HAP-1 (cell line): ENCODE data around the gene LHFPL3.
A peak's percentile ranks its signal among the peaks of the same experiment; 100 is the strongest.

ENCODE experiments used
- DNase-seq, 2 experiments: peaks; one replicate each; pipeline ENCODE4 v3.0.0-alpha.2; 2016 to 2020; ENCODE audit warnings: low spot score in 2 of 2
- H3K27me3 ChIP-seq: fragments of 250-450 bp; sonication (Bioruptor Pico); 2 replicates; pipeline ENCODE4 v1.5.1; 2020; ENCODE audit warnings: low read depth, mild to moderate bottlenecking, moderate library complexity
- H3K36me3 ChIP-seq: fragments of 250-450 bp; sonication (Bioruptor Pico); replicated peaks from 2 replicates; pipeline ENCODE4 v1.5.1; 2020; ENCODE audit warnings: mild to moderate bottlenecking
- H3K4me1 ChIP-seq: fragments of 250-450 bp; sonication (Bioruptor Pico); 2 replicates; pipeline ENCODE4 v1.5.1; 2020; ENCODE audit warnings: mild to moderate bottlenecking
- H3K4me3 ChIP-seq: fragments of 250-450 bp; sonication (Bioruptor Pico); 2 replicates; pipeline ENCODE4 v1.5.1; 2020; ENCODE audit warnings: mild to moderate bottlenecking, moderate library complexity
- H3K9me3 ChIP-seq: fragments of 250-450 bp; sonication (Bioruptor Pico); 2 replicates; pipeline ENCODE4 v1.5.1; 2020; ENCODE audit warnings: mild to moderate bottlenecking, moderate library complexity
- in situ Hi-C: fragments of 300-500 bp; cut with MboI; formaldehyde crosslinking; loops from 3 replicates; pipeline ENCODE4 v1.14.3; 2020; ENCODE audit warnings: low sequenced_read_pairs, inconsistent platforms, mixed read lengths

The LHFPL3 gene

DNA sequence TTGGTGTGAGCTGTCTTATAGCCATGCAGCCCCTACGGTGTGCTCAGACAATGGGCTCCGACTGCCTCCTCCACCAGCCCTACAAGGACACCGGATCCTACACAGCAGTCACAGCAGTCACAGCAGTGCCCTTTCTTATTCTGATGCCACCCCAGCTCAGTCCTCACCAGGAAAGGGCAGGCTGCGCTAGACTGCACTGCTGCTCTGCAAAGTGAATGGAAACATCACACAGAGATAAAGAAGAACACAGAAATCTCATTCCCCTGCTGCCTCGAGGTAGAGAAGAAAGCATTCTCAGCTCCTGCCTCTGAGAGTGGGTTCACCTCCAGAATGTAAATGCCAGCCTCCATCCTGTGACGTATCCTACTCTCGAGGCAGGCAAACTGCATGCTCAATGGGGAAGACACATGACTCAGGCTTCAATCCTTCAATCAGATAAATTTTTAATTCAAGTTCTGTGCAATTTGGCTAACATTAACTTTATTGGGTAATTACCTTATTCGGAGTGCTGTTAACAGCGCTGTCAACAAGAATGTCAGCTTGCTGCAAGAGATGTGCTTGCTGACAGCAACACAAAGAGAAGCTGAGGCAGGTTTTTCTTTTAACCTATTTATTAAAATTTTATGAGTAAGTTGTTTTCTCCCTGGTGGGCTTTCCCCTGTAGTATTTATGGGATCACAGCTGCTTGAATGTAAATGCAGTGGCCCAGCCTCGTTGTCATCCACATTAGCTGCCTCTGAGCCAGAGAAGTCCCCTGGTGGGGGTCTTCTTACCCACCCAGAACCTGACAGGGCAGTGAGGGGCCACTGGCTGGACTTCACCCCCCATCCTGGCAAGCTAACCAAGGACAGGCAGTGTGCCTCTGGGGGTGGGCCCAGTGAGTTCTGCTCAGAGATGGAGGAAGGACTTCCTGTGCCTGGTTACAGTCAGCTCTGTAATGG, 444.3 kb downstream of the LHFPL3 start:
- no peaks in the 10 kb centered on the region for H3K36me3 ChIP-seq
- H3K4me1 ChIP-seq: no peaks in the 10 kb centered on the region
- no peaks in the 10 kb centered on the region for H3K27me3 ChIP-seq
- DNase-seq: no peak
- no peaks in the 10 kb centered on the region for H3K9me3 ChIP-seq
- in situ Hi-C loops: no loop called here
- no peak overlapping the region for H3K4me3 ChIP-seq

DNA sequence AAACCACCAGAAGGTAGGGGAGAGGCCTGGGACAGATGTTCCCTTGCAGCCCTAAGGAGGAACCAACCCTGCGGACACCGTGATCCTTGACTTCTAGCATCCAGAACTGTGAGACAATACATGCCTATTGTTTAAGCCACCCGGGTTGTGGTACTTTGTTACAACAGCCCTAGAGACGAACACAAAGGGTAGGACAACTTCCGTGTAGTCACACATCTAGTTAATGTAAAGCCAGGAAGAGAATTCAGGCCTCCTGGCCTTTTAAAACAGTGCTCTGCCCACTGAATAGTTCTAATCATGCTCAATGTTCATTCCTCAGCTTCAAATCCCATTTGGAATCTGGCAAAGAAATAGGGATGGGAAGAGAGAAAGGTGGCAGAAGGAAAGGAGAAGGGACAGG, 445.4 kb downstream of the LHFPL3 start:
- H3K36me3 ChIP-seq: no peaks in the 10 kb centered on the region
- in situ Hi-C loops: no loop called here
- H3K4me1 ChIP-seq: no peaks in the 10 kb centered on the region
- no peaks in the 10 kb centered on the region for H3K9me3 ChIP-seq
- DNase-seq: no peak
- no peaks in the 10 kb centered on the region for H3K27me3 ChIP-seq
- no peak overlapping the region for H3K4me3 ChIP-seq

DNA sequence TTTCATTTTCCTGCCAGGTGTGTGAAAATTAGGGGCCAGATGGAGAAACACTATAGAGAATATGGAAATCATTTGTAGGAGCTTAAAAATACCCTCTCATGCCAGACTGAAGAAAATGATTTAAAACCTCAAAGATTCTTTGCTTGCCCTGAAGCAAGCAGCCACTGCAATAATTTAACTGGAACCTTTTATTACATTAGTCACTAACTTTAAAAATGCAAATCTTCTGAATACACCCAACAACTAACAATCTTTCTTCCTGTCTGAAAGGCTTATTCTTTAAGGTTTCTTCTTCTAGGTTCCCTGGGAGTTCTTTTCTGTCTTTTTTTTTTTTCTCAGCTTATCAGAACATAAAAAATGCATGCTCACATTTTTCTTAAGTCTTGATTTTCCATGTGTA, 447.1 kb downstream of the LHFPL3 start:
- Histone ChIP-seq H3K36me3 (no peaks in the 10 kb centered on the region), H3K4me1 (no peaks in the 10 kb centered on the region), H3K27me3 (no peaks in the 10 kb centered on the region), H3K9me3 (no peaks in the 10 kb centered on the region), H3K4me3 (no peak overlapping the region)
- in situ Hi-C loops: no loop called here
- DNase-seq: no peak

DNA sequence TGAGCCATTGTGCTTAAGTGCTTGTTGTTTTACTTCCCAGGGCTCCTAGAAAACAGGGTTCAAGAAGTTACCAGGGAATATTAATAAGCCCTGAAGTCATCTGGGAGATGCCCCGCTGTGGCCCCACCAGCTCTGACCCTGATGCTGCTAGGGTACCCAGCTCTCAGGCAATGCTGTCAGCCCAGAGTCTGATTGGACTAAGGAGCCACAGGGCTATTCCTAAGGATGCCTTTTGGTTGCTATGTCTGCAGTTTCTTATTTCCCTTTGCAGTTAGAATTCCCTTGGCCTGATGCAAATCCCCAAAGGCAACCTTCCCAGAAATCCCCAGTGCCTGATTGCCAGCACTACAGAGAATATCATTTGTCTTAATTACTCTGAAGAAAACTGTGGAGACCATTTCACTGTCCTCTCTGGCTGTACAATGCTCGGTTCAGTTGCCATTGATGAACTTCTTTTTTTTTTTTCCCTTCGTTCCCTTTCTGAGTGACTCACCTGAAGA, 448.9 kb downstream of the LHFPL3 start:
- peaks cover 2% of the 10 kb centered on the region; the same call in 1 of the 2 replicates for H3K27me3 ChIP-seq
- in situ Hi-C loops: no loop called here
- H3K4me3 ChIP-seq: no peak overlapping the region
- H3K9me3 ChIP-seq: no peaks in the 10 kb centered on the region
- no peak for DNase-seq
- H3K36me3 ChIP-seq: no peaks in the 10 kb centered on the region
- H3K4me1 ChIP-seq: no peaks in the 10 kb centered on the region

DNA sequence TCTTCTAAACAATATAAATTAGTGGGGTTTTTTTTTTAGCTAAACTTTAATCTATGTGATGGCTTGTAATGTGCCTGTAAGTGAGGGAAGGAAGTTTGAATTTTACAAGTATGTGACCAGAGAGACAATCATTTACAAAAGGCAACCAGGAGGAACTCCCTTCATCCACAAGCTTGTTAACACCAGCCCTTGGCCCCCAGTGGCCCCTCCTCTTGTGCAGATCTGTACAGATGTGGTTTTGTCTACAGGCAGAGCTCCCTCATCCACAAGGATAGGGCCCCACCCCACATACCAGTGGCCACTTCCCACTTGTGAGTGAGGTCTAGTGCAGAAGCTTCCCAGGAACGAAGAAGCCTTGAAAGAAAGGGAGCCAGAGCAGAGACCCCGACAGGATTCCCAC, 451.5 kb downstream of the LHFPL3 start:
- Histone ChIP-seq H3K4me3 (no peak overlapping the region), H3K27me3 (peaks cover 4% of the 10 kb centered on the region; the same call in 1 of the 2 replicates), H3K4me1 (no peaks in the 10 kb centered on the region), H3K36me3 (no peaks in the 10 kb centered on the region), H3K9me3 (no peaks in the 10 kb centered on the region)
- in situ Hi-C loops: no loop called here
- no peak for DNase-seq

DNA sequence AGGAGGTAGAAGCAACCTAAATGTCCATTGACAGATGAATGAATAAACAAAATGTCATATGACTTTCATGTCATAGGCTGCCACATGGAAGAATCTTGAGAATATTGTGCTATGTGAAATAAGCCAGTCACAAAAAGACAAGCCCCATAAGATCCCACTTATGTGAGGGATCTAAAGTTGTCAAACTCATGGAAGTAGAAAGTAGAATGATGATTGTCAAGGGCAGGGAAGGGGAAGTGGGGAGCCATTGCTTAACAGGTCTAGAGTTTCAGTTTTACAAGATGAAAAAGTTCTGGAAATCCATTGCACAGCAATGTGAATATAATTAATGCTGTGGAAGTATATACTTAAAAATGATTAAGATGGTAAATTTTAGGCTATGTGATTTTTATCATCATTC, 456.3 kb downstream of the LHFPL3 start:
- H3K27me3 ChIP-seq: peaks cover 12% of the 10 kb centered on the region
- H3K9me3 ChIP-seq: no peaks in the 10 kb centered on the region
- no peaks in the 10 kb centered on the region for H3K4me1 ChIP-seq
- in situ Hi-C loops: no loop called here
- no peak for DNase-seq
- no peaks in the 10 kb centered on the region for H3K36me3 ChIP-seq
- no peak overlapping the region for H3K4me3 ChIP-seq

DNA sequence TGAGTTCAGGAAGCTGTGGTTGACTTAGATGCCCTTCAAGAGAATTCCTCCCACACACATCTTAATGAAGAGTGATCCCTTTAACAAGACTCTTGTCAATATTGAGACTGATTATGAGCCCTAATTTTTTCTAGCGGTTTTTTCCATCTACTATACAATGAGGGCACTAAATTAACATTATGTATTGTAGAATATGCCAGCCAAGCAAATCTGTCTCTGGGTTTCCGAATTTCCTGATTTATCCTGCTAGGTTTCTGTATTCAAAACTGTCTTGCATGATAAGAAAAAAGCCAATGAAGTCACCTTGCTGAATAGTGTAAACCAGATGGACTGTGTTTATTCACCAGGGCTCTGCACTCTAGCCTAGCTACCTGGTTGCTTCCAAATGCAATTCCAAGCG, 461.4 kb downstream of the LHFPL3 start:
- no peak for DNase-seq
- no peaks in the 10 kb centered on the region for H3K36me3 ChIP-seq
- no peaks in the 10 kb centered on the region for H3K4me1 ChIP-seq
- H3K4me3 ChIP-seq: no peak overlapping the region
- in situ Hi-C loops: no loop called here
- no peaks in the 10 kb centered on the region for H3K9me3 ChIP-seq
- peaks cover 17% of the 10 kb centered on the region; the same call in 1 of the 2 replicates for H3K27me3 ChIP-seq

DNA sequence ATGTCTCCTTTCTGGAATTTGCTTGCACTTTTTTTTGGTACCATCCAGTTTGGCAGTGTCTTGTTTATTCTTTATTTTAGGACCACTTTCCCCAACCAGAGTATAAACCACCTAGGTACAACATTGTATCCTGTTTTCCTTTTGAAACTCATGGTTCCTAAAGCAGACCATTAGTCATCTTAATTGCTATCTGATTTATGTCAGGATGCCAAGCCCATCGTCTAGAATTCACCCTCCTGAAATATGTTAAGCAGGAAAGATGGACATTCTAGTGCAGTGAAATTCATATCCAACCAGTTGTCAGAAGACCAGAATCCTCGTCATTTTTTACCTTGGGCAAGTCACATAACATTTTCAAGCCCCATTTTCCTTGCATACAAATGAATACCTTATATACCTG, 462.0 kb downstream of the LHFPL3 start:
- Histone ChIP-seq H3K27me3 (peaks cover 17% of the 10 kb centered on the region; the same call in 1 of the 2 replicates), H3K4me3 (no peak overlapping the region), H3K9me3 (no peaks in the 10 kb centered on the region), H3K36me3 (no peaks in the 10 kb centered on the region), H3K4me1 (no peaks in the 10 kb centered on the region)
- in situ Hi-C loops: no loop called here
- DNase-seq: no peak

DNA sequence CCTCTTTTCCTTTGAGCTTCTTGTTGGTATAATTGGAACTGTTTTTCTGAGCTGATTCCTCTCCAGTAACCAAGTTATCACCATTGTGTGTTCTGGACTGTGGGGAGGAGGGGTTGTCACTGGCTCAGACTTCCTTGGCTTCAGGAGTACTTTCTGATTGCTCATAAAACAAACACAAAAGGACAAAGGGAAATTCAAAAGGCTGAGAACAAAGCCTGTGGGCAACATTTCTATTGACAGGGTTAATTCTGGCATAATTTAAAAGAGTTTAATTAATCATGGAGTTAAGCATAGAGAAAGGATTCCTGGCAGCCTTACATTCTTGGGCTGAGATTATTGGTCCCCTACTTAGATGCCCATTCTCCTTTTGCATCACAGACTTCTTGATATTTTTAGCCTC, 462.7 kb downstream of the LHFPL3 start:
- peak; percentile 36 to 53 for DNase-seq
- in situ Hi-C loops: no loop called here
- no peaks in the 10 kb centered on the region for H3K9me3 ChIP-seq
- peaks cover 17% of the 10 kb centered on the region; the same call in 1 of the 2 replicates for H3K27me3 ChIP-seq
- no peaks in the 10 kb centered on the region for H3K36me3 ChIP-seq
- H3K4me1 ChIP-seq: no peaks in the 10 kb centered on the region
- no peak overlapping the region for H3K4me3 ChIP-seq

DNA sequence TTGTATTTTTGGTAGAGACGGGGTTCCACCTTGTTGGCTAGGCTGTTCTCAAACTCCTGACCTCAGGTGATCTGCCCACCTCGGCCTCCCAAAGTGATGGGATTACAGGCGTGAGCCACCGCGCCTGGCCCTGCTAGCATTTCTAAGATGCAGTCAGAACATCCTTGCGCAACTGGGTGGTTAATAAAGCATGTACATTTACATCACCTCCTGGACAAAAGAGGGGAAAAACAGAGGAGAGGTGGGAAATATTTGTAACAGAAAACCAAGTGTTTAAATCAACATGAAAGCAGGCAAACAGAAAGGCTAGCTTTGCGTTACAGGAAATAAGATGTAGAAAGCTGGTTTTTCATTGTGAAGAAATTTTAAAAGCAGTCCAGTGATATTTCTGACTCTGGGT, 464.7 kb downstream of the LHFPL3 start:
- H3K36me3 ChIP-seq: no peaks in the 10 kb centered on the region
- H3K4me3 ChIP-seq: no peak overlapping the region
- DNase-seq: no peak
- in situ Hi-C loops: no loop called here
- no peaks in the 10 kb centered on the region for H3K9me3 ChIP-seq
- H3K4me1 ChIP-seq: no peaks in the 10 kb centered on the region
- peaks cover 10% of the 10 kb centered on the region; the same call in 1 of the 2 replicates for H3K27me3 ChIP-seq

DNA sequence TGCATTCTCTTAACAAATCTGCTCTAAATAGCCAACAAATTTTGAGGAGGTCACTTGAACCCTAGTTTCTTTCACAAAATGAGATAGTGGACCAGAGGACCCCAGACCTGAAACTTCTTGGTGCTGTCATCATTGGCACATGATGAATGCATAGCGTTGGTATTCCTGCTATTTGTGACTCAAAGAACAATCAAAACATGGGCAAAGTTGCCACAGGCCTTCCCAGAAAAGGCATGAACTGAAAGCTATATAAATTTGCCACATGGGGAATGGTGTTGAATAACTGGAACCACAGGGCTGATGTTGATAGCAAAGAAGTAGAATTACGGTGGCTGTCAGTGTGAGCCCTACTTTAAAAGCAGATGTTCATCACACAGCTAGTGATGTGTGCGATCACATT, 465.8 kb downstream of the LHFPL3 start:
- Histone ChIP-seq H3K36me3 (no peaks in the 10 kb centered on the region), H3K9me3 (no peaks in the 10 kb centered on the region), H3K4me3 (no peak overlapping the region), H3K27me3 (peaks cover 10% of the 10 kb centered on the region; the same call in 1 of the 2 replicates), H3K4me1 (no peaks in the 10 kb centered on the region)
- DNase-seq: no peak
- in situ Hi-C loops: no loop called here

DNA sequence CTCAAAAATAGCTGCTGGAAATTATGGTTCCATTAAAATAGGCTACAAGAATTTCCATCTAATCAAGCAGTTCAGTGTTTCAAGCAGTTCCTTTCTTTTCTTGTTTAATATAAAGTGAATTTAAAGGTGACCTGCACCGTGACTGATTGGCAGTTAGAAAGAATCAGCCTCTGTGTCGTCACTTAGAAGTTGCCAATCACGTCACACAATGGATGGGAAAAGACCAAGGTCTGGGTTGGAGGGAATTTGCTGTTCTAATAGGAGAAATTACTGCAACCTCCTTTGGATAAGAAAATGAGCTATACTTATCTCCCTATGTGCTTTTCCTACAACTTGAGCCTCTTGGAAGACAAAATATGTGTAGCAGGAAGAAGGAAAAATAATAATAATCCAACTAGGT, 466.2 kb downstream of the LHFPL3 start:
- DNase-seq: no peak
- peaks cover 10% of the 10 kb centered on the region; the same call in 1 of the 2 replicates for H3K27me3 ChIP-seq
- in situ Hi-C loops: no loop called here
- no peaks in the 10 kb centered on the region for H3K4me1 ChIP-seq
- H3K4me3 ChIP-seq: no peak overlapping the region
- no peaks in the 10 kb centered on the region for H3K36me3 ChIP-seq
- H3K9me3 ChIP-seq: no peaks in the 10 kb centered on the region

DNA sequence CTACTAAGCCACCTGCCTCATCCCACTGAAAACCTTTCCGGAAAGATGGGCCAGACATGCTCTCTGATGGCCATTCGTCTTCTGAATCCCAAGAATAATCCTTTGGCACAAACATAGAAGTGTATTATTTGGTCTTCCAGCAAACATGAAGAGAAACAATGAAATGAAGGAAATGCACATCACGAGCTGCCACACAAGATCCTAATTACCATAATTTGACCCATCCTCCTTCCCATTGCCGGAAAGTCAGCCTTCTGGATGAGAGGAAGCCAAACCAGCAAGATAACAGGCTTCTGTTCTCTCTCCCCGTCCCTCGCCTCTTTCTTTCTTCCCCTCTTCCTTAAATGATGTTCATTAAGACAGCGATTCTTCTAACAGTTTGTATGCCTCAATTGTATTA, 466.7 kb downstream of the LHFPL3 start:
- Histone ChIP-seq H3K9me3 (no peaks in the 10 kb centered on the region), H3K4me3 (no peak overlapping the region), H3K27me3 (peaks cover 5% of the 10 kb centered on the region; the same call in 1 of the 2 replicates), H3K4me1 (no peaks in the 10 kb centered on the region), H3K36me3 (no peaks in the 10 kb centered on the region)
- in situ Hi-C loops: no loop called here
- DNase-seq: no peak

DNA sequence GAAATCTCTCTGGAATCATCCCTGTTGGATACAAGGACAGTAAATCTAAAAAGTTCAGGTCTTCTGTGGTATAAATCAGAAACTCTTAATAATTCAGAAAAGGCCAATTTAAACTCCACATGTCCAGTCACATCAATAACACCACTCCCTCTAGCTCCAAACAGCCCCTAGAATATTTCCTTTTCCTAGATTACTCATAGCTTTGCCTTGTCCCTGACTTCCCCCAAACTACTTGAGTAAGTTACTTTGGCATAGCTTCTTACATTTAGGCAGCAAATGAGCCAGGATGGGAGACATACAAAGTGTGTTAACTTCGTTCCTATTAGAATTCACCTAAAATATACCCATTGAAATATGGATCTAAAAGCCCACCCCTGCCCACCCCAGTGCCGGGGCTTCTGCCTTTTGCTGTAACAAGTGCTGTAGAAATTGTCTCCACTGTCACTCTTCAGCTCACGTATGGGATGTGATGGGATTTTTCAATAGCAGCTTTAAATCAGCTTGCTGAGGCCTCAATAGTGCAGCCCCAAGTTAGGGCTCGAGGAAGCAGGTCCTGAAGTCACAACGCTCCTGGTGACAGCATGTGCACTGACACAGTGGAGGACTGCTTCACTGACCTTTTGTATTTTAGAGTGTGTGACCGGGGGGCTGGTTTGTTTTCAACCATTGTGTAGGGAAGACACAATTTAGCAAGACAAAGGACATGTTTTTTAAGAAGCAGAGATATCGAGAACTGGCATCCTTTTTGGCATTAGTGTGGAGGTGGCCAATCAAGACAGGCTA, 467.4 kb downstream of the LHFPL3 start:
- Histone ChIP-seq H3K4me3 (no peak overlapping the region), H3K27me3 (0 out of 2 replicates have a peak, but pooled peaks cover 3% of the 10 kb centered on the region), H3K4me1 (no peaks in the 10 kb centered on the region), H3K36me3 (no peaks in the 10 kb centered on the region), H3K9me3 (no peaks in the 10 kb centered on the region)
- in situ Hi-C loops: no loop called here
- DNase-seq: no peak
